GM12875 (cell line): ENCODE measurements around the gene LIF.
A peak's percentile ranks its signal among the peaks of the same experiment; 100 is the strongest.

ENCODE experiments used
- H3K4me3 ChIP-seq: one replicate; pipeline ENCODE4 v1.5.1; 2011; ENCODE audit warnings: low read depth, low read length, control low read depth
- TF ChIP-seq, protein P1 (sequence below): IDR thresholded peaks from 2 replicates; pipeline ENCODE4 v1.5.1; 2011; ENCODE audit warnings: low read depth, mild to moderate bottlenecking, control low read depth, inconsistent platforms, low read length, moderate library complexity, borderline replicate concordance; ENCODE audit not compliant: insufficient read depth

Gene LIF

DNA sequence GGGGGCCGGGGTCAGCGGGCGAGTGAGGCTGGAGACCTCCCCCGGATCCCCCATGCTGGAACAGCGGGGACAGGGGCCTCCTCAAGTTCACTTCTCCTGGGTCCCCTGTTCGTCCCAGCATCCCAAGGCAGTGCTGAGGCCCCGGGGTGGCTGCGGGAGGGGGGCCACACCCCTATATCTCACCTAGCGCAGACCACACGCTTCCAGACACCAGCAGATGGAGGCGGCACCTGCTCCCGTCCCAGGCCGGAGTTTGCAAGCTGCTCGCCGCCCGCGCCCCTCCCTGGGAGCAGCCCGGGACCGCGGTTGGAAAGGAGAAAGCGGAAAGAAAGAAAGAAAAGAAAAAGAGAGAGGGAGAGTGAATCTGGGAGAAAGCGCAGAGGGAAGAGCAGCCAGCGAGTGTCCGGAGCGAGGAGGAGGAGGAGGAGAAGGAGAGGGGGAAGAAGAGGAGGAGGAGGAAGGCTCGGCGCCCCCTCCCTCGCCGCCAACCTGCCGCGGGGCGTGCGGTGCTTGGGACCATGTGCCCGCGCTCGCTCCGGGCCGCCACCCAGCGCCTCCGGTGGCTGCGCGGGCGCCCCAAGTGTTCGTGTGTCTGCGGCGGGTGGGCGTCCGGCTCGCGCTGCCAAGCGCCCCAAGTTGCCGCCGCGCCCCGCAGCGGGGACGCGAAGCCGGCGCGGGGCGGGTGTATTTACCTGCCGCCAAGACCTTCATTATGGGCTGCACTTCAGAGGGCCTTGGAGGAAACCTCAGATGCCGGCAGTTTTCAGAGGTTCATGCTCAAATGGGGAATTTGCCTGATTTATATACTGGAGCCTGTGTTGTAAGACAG lies at the start of gene LIF:
LIF (minus strand) TSS at position 775 of the 829 bp plus-strand sequence; CDS start at position 711, 64 bp downstream.
- TF ChIP-seq, protein P1, sequence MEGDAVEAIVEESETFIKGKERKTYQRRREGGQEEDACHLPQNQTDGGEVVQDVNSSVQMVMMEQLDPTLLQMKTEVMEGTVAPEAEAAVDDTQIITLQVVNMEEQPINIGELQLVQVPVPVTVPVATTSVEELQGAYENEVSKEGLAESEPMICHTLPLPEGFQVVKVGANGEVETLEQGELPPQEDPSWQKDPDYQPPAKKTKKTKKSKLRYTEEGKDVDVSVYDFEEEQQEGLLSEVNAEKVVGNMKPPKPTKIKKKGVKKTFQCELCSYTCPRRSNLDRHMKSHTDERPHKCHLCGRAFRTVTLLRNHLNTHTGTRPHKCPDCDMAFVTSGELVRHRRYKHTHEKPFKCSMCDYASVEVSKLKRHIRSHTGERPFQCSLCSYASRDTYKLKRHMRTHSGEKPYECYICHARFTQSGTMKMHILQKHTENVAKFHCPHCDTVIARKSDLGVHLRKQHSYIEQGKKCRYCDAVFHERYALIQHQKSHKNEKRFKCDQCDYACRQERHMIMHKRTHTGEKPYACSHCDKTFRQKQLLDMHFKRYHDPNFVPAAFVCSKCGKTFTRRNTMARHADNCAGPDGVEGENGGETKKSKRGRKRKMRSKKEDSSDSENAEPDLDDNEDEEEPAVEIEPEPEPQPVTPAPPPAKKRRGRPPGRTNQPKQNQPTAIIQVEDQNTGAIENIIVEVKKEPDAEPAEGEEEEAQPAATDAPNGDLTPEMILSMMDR = peak; percentile 36
- peak within 1 kb of the TSS; percentile 32 for H3K4me3 ChIP-seq

DNA sequence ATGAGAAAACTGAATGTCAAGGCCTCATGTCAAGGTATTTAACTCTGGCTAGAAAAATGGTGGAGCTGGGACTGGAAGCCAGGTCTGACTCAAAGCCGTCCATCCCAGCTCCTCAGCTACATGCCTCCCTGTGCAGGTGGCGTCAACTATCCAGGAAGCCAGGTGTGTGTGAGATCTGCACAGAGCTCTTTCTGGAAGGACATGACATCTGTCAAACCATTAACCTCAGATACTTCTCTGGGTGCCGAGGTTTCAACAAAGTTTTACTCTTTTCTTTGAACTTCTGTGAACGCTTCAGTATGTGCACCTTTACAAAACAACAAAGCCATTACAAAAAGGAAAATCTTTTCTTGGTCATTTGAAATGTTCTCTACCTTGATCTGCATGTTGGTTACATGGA lies 49.8 kb upstream of the LIF start:
- H3K4me3 ChIP-seq = no peak overlapping the region
- TF ChIP-seq, protein P1 = no peak

DNA sequence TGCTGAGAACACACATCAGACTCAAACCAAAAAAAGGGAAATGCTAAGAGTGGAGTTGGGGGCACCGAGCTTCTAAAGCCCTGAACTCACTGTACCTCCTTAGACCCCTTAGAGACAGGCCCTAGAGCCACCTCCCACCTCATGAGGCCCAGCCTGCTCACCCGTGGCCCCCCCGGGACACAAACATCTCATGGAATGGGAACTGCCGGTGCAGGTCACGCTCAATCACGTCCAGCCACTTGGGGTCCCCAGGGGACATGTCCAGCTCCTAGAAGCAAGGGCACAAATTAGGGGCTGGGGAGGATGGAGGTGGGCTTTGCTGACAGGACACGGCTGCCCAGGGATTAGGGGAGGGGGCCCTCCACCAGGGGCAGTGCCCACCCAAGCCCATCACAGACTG lies 49.0 kb upstream of the LIF start:
- TF ChIP-seq, protein P1 = no peak
- H3K4me3 ChIP-seq = no peak overlapping the region

DNA sequence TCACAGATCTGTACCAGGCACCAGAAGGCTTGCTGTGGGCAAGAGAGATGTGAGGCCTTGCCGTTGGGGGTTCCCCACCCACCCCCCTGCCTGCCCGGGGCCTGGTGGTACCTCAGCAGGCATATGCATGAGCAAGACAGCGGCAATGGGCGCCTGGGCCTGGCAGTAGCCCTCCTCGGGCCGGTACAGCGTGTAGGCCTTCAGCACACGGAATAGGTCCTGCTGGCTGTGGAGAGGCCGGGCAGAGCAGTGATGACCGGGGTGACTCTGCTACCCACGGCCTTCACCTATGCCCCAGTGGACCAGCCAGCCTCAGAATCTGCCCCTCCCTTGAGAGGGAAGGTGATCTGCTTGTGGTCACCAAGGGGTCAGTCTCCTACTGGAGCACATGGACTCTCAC lies 48.3 kb upstream of the LIF start:
- TF ChIP-seq, protein P1 = no peak
- H3K4me3 ChIP-seq = no peak overlapping the region

DNA sequence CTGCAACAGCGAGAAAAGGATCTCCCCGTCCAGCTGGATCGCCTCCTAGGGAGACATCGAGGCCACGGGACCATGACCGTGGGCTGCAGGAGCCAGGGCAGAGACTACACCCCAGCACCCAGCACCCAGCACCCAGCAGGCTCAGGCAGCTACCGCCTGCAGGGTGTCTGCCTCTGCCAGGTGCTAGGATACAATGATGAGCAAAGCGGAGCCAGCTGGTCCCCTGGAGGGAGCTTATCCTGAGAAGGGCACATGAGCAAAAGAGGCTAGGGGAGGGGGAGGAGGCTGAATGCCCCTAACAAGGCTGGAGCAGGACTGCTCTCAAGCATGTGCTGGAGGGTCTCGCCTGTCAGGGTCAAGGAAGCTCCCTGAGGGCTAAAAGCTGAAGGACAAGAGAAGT lies 47.5 kb upstream of the LIF start:
- no peak overlapping the region for H3K4me3 ChIP-seq
- TF ChIP-seq, protein P1 = no peak

DNA sequence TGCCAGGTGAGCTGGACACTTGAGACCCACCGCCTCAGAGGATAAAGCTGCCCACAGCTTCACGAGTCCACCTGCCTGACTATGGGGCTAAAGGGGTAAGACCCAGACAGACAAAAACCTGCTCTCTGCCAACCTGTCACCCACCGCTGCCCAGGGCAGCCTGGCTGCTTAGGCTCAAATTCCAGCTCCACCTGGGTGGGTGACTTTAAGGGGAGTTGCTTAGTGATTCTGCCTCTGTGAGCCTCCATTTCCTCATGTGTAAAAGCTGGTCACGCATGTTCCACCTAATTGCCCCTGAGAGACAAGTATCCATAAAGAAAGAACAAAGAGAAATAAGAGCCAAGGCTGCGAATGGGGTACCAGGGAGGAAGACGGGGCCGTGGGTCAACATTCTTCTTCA lies 46.5 kb upstream of the LIF start:
- TF ChIP-seq, protein P1 = no peak
- no peak overlapping the region for H3K4me3 ChIP-seq
